CD4-positive, alpha-beta T cell treated with Interleukin-10 for 1 hour (primary cell): ENCODE results near the gene MICAL3.
"Not testable (repeated sequence)": the region's sequence is repeated elsewhere in the genome, so short reads cannot be mapped to it uniquely, and the experiment has no call there.

Experiments
- DNase-seq: peaks from one replicate; pipeline ENCODE4 v3.0.0-alpha.2; 2020

The MICAL3 gene

GRCh38 chr22:17951315-17951714 lies 73.0 kb downstream of the MICAL3 start:
- no peak for DNase-seq

GRCh38 chr22:17950651-17951214 lies 73.6 kb downstream of the MICAL3 start:
- no peak for DNase-seq

GRCh38 chr22:17949642-17950473 lies 74.5 kb downstream of the MICAL3 start:
- DNase-seq = no peak

- no peak for DNase-seq
Observed at GRCh38 chr22:17948101-17948500, 76.3 kb downstream of the MICAL3 start.

- no peak for DNase-seq
Observed at GRCh38 chr22:17946662-17947367, 77.5 kb downstream of the MICAL3 start.

- DNase-seq = no peak
Observed at GRCh38 chr22:17945888-17946648, 78.3 kb downstream of the MICAL3 start.

DNA sequence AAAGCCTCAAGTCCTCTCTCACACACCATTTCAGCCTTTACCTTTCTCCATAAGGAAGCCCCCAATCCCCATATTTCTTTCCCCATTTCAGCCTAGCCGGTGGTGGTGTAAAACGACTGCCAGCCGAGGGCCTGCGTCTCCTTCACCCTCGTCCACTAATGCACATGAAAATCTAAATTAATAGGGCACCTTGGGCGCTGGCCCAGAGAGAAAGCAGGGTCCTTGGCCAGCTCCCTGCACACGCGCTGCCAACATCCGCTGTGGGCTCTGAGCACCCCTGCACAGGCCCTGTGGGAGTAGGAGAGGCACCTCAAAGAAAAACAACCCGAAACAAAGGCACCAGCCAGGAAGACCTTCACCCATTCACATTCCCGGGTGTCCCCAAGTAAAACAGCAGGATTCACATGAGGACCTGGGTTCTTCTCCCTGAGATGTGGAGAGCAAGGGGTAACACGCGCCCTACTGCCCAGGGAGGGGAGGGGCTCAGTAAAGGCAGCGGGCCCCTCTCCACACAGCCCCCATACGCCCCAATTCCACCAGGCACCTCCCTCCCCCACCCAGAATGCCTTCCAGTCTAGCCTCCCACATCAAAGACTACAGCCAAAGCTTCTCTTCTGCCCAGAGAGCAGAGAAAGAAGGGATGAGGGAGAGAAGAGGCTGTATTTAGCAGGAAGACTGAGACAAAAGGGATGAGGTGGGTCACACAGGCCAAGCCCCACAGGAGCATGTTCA lies 79.0 kb downstream of the MICAL3 start:
- DNase-seq = no peak

DNA sequence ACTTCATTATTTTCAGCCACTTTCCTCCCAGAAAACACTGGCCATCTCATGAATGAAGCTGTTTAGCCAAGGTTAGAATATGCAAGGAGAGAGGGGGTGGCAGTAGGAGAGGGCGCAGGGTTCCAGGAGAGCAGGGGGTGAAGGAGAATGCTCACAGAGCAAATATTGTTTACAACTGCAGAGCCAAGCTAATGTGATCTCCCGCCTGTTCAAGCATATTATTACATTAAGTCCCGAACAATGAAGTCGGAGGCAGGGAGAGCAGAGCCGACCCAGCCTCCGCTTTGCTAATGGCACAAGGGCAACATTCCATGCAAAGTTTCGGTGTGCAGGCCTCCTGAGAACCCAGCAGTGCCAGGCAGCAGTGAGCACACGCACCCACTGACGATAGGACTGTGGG lies 80.1 kb downstream of the MICAL3 start:
- DNase-seq = no peak

GRCh38 chr22:17943533-17944249 lies 80.7 kb downstream of the MICAL3 start:
- no peak for DNase-seq

GRCh38 chr22:17942721-17943120 lies 81.6 kb downstream of the MICAL3 start:
- no peak for DNase-seq

DNA sequence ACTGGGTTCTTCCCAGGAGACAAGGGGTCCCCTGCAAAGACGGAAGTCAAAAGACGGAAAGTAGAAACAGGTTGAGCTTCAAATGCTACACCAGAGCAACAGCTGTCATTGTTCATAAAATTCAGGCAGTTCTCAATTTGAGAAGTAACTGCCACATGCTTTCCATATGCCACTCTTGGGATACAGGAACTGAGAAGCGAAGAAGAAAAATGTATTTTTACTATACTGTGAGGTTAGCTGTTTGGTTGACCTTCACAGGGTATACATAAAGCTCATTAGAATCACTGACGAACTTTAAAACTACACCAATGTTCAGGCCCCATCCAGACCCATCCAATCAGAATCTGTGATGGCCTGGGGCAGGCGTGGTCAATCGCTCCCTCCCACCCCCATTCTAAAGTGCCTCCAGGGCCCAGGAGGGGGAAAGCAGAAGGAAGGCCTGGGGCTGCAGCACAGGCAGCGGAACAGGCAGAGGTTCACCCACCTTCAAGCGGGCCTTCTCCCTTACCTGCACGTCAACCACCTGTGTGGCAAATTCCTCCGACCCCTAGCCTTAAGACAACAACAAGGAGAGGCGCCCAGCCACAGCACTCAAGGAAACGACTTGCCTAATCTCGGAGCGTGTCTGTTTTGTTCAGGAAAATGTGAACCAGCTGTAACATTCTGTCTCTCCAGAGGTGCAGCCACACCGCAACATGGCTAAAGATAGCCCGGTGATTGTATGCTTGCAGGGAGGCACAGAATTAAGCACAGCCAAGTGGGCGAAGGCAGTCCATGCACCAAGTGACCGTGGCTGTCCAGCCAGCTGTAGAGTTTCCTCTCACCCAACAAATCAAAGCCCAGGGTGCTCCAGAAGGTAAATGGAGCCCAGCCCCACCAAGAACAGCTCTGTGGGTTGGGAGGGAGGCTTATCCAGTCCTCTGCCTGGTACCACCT lies 82.6 kb downstream of the MICAL3 start:
- no peak for DNase-seq

- DNase-seq = no peak
Observed at GRCh38 chr22:17939579-17939978, 84.8 kb downstream of the MICAL3 start.

DNA sequence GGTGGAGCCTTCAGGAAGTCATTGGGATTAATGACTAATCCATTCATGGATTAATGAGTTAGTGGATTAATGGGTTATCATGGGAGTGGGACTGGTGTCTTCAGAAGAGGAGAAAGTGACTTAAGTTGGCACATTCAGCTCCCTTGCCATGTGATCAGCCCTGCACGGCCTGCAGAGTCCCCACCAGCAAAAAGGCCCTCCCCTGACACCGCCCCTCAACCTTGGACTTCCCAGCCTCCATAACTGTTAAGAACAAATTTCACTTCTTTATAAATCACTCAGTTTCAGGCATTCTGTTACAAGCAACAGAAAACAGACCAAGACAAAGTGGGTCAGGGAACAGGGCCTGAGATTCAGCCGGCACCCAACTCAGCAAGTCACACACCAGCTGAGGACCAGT lies 85.3 kb downstream of the MICAL3 start:
- DNase-seq = no peak

- DNase-seq = no peak
Observed at GRCh38 chr22:17938484-17938924, 85.9 kb downstream of the MICAL3 start.

DNA sequence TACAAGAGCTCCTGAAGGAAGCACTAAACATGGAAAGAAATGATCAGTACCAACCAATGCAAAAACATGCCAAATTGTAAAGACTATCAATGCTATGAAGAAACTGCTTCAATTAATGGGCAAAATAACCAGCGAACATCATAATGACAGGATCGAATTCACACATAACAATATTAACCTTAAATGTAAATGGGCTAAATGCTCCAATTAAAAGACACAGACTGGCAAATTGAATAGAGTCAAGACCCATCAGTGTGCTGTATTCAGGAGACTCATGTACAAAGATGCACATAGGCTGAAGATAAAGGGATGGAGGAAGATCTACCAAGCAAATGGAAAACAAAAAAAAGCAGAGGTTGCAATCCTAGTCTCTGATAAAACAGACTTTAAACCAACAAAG lies 91.9 kb downstream of the MICAL3 start:
- DNase-seq = not testable (repeated sequence)

DNA sequence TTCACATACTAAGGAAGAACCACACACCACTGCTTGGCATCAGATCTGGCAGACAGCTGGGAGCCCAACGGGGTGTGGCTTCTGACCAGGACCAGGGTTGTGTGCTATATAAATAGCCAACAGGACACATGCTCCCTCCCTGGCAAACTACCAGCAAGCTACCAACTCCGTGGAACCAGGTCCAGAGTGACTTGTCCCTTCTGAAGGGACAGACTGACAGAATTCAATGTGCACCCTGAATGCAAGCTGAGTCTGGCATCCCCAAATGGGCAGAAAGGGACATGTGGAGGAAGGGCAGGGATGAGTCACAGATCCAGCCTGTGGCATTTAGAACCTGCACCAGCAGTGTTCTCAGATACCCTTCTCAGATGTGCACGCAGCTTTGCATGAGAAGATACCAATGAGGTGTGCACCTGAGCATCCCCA lies 92.9 kb downstream of the MICAL3 start:
- DNase-seq = no peak

- no peak for DNase-seq
Observed at GRCh38 chr22:17930455-17931313, 93.7 kb downstream of the MICAL3 start.

DNA sequence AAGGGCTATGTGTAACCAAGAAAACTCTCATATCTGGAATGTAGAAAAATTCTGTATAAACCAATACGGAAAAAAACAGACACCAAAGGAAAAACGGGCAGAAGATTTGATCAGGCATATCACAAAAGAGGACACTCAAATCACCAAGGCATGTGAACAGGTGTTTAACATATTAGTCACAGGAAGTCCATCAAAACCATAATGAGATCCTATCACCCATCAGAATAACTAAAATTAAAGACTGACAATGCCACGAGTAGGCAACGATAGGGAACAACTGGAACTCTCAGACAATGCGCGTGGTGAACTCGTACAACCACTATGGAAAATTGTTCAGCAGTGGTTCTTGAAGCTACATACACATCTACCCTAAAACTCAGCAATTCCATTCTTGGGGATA lies 94.5 kb downstream of the MICAL3 start:
- no peak for DNase-seq

DNA sequence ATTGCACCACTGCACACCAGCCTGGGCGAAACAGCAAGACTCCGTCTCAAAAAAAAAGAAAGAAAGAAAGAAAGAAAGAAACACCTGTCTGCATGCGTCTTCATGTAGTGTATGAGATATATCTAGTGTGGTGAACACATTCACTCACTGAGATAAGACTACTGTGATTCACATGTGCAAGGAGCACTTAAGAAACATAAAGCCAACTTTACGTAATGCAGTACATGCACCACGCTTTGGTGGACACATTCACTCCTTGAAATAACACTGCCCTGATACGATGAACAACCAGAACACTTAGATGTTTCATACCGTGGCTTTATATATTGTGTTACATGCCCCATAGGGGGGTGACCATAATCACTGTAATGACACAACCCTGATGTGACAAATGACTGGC lies 96.0 kb downstream of the MICAL3 start:
- no peak for DNase-seq

GRCh38 chr22:17927062-17927461 lies 97.3 kb downstream of the MICAL3 start:
- DNase-seq = no peak
